ENCODE results near the gene FTCD.

GRCh38 chr21:46181953-46182547 is 26.7 kb upstream of the FTCD start:
- TF ChIP-seq CTCF (IDR thresholded peaks at IDR 0.05 in 8 of 11, conservative IDR thresholded peaks at IDR 0.05 in 3 of 11) (no peak), POLR2A (IDR thresholded peaks at IDR 0.05) (no peak)
